GM12872 (cell line): ENCODE results near the gene ACVR2B.

ENCODE experiments used
- CTCF ChIP-seq: IDR thresholded peaks from 3 replicates; pipeline ENCODE4 v1.5.1; 2011; ENCODE audit warnings: low read depth, mild to moderate bottlenecking, low read length, moderate library complexity; ENCODE audit not compliant: insufficient read depth

ACVR2B gene

GRCh38 chr3:38479431-38480092 is 25.9 kb downstream of the ACVR2B start:
- peak; percentile 88 for TF ChIP-seq CTCF

- no peak for TF ChIP-seq CTCF
These were observed 26.4 kb downstream of the ACVR2B start for GRCh38 chr3:38480093-38480445.

GRCh38 chr3:38480930-38481329 is 27.2 kb downstream of the ACVR2B start:
- TF ChIP-seq CTCF, result no peak

- no peak for TF ChIP-seq CTCF
These were observed 29.3 kb downstream of the ACVR2B start for GRCh38 chr3:38482951-38483350.

- no peak for TF ChIP-seq CTCF
These were observed 33.6 kb downstream of the ACVR2B start for GRCh38 chr3:38487323-38487722.

GRCh38 chr3:38488949-38489348 is 35.3 kb downstream of the ACVR2B start:
- no peak for TF ChIP-seq CTCF

GRCh38 chr3:38489766-38490165 is 36.1 kb downstream of the ACVR2B start:
- no peak for TF ChIP-seq CTCF
